ENCODE measurements around the gene PERM1.

DNA sequence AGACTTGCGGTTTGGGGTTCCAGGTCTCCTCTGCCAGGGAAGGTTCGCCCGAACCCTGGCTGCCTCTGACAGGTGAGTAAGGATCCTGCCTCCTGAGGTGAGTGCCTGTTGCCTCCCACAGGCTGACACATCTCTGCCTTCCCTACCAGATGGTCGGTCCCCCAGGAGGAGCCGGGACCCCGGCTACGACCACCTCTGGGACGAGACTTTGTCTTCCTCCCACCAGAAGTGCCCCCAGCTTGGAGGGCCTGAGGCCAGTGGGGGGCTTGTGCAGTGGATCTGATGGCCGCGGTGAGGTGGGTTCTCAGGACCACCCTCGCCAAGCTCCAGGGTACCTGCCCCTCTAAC, 7.6 kb downstream of the PERM1 start:
- TF ChIP-seq, protein P1, sequence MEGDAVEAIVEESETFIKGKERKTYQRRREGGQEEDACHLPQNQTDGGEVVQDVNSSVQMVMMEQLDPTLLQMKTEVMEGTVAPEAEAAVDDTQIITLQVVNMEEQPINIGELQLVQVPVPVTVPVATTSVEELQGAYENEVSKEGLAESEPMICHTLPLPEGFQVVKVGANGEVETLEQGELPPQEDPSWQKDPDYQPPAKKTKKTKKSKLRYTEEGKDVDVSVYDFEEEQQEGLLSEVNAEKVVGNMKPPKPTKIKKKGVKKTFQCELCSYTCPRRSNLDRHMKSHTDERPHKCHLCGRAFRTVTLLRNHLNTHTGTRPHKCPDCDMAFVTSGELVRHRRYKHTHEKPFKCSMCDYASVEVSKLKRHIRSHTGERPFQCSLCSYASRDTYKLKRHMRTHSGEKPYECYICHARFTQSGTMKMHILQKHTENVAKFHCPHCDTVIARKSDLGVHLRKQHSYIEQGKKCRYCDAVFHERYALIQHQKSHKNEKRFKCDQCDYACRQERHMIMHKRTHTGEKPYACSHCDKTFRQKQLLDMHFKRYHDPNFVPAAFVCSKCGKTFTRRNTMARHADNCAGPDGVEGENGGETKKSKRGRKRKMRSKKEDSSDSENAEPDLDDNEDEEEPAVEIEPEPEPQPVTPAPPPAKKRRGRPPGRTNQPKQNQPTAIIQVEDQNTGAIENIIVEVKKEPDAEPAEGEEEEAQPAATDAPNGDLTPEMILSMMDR (IDR thresholded peaks at IDR 0.05): no peak
- no peak for TF ChIP-seq POLR2A (IDR thresholded peaks at IDR 0.05)
